Neural progenitor cell (in vitro differentiated cells): ENCODE results near the gene KLHL29.

Experiments used
- EZH2 ChIP-seq: fragments of 200-600 bp; sonication (generic); IDR thresholded peaks from 2 replicates; pipeline ENCODE4 v1.6.1; 2017; ENCODE audit warnings: antibody characterized with exemption, mild to moderate bottlenecking, moderate library complexity
- TF ChIP-seq, protein P1 (sequence below): fragments of 200-600 bp; sonication (generic); IDR thresholded peaks from 2 replicates; pipeline ENCODE4 v1.5.1; 2017; ENCODE audit warnings: antibody characterized with exemption, mild to moderate bottlenecking

DNA sequence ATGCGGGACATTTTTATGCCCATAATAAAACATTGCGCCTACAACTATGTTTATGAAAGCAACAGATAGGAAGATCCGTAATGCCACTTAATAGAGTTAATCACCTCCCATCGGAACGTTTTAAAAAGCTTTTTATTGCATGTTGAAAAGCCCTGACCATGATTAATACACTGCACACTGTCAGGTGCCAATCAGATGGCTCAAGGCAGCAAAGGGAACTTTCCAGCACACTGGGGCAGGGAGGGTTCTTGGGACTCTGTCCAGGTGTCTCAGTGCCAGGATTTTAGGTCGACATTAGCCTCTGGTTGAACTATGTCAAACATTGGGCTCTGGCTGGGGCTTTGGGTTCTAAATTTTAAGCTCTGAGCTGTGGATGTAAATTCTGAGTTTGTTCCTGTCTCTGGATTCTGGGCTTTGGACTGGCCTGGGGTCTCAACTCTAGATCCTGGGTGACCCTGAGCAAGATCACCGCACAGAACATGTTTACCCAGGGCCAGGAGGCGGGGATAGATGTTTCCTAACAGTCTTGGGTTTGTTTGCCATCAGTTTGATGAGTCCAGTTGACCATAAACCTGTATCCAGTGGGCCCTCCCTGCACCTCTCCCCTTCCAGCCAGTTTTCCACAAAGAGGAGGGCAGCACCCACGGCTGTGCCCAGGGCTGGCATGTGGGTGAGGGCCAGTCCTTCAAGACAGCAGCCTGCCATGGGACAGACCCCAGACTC is 279.2 kb downstream of the KLHL29 start:
- TF ChIP-seq, protein P1, sequence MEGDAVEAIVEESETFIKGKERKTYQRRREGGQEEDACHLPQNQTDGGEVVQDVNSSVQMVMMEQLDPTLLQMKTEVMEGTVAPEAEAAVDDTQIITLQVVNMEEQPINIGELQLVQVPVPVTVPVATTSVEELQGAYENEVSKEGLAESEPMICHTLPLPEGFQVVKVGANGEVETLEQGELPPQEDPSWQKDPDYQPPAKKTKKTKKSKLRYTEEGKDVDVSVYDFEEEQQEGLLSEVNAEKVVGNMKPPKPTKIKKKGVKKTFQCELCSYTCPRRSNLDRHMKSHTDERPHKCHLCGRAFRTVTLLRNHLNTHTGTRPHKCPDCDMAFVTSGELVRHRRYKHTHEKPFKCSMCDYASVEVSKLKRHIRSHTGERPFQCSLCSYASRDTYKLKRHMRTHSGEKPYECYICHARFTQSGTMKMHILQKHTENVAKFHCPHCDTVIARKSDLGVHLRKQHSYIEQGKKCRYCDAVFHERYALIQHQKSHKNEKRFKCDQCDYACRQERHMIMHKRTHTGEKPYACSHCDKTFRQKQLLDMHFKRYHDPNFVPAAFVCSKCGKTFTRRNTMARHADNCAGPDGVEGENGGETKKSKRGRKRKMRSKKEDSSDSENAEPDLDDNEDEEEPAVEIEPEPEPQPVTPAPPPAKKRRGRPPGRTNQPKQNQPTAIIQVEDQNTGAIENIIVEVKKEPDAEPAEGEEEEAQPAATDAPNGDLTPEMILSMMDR: no peak
- no peak for TF ChIP-seq EZH2
